GM23338 (cell line): ENCODE data around the gene SLC5A2. TPM values are rescaled to one million over a fixed set of nuclear protein-coding genes. Genes with fewer than 3 reads are reported as not detected.

Source experiments
- ATAC-seq: fragments of 200-7000 bp; cut with Tn5 transposase; 3 replicates; pipeline ENCODE4 v1.9.1; 2020
- DNase-seq: peaks from one replicate; pipeline ENCODE4 v3.0.0-alpha.2; 2015; ENCODE audit warnings: low spot score
- H2AFZ ChIP-seq: fragments of 200-600 bp; sonication (generic); 2 replicates; pipeline ENCODE4 v1.8.0; 2016; ENCODE audit warnings: antibody characterized with exemption, mild to moderate bottlenecking, moderate library complexity
- H3F3A ChIP-seq: fragments of 200-600 bp; sonication (generic); replicated peaks from 2 replicates; pipeline ENCODE4 v1.8.0; 2017; ENCODE audit warnings: antibody characterized with exemption, mixed run types, low read depth
- H3K27ac ChIP-seq: fragments of 200-600 bp; sonication (generic); 2 replicates; pipeline ENCODE4 v1.6.1; 2016; ENCODE audit warnings: low read depth
- H3K27me3 ChIP-seq: fragments of 200-600 bp; sonication (generic); 2 replicates; pipeline ENCODE4 v1.8.0; 2016; ENCODE audit warnings: mild to moderate bottlenecking, mixed run types, moderate library complexity; ENCODE audit not compliant: insufficient read depth
- H3K36me3 ChIP-seq: fragments of 200-600 bp; sonication (generic); 2 replicates; pipeline ENCODE4 v1.8.0; 2016; ENCODE audit warnings: mild to moderate bottlenecking; ENCODE audit not compliant: insufficient read depth
- H3K4me1 ChIP-seq: fragments of 200-600 bp; sonication (generic); 2 replicates; pipeline ENCODE4 v1.8.0; 2016; ENCODE audit warnings: mild to moderate bottlenecking, moderate library complexity; ENCODE audit not compliant: insufficient read depth
- H3K4me2 ChIP-seq: fragments of 200-600 bp; sonication (generic); 2 replicates; pipeline ENCODE4 v1.7.1; 2017; ENCODE audit warnings: mixed run types
- H3K4me3 ChIP-seq: fragments of 200-600 bp; sonication (generic); 2 replicates; pipeline ENCODE4 v1.6.1; 2016; ENCODE audit warnings: mixed run types
- H3K79me2 ChIP-seq: fragments of 200-600 bp; sonication (generic); replicated peaks from 2 replicates; pipeline ENCODE4 v1.8.0; 2017; ENCODE audit warnings: mild to moderate bottlenecking; ENCODE audit not compliant: insufficient read depth
- H3K9me2 ChIP-seq: fragments of 200-600 bp; sonication (generic); 2 replicates; pipeline ENCODE4 v1.8.0; 2017; ENCODE audit not compliant: insufficient read depth
- H4K20me1 ChIP-seq: fragments of 200-600 bp; sonication (generic); replicated peaks from 2 replicates; pipeline ENCODE4 v1.8.0; 2017; ENCODE audit warnings: mild to moderate bottlenecking; ENCODE audit not compliant: insufficient read depth
- H3K27ac Mint-ChIP-seq: 2 replicates; pipeline ENCODE4 v1.8.0; 2020; ENCODE audit warnings: inconsistent platforms, mild to moderate bottlenecking, moderate library complexity, mixed read lengths
- H3K27me3 Mint-ChIP-seq: 3 replicates; pipeline ENCODE4 v1.8.0; 2022; ENCODE audit warnings: low read depth, mild to moderate bottlenecking, moderate library complexity, mixed read lengths, inconsistent platforms; ENCODE audit not compliant: insufficient read depth, poor library complexity
- H3K36me3 Mint-ChIP-seq: 3 replicates; pipeline ENCODE4 v1.8.0; 2021; ENCODE audit warnings: low read depth, mild to moderate bottlenecking, inconsistent platforms, moderate library complexity, mixed read lengths
- H3K4me1 Mint-ChIP-seq: 3 replicates; pipeline ENCODE4 v1.8.0; 2020; ENCODE audit warnings: mild to moderate bottlenecking, inconsistent platforms, mixed read lengths
- H3K4me3 Mint-ChIP-seq: 3 replicates; pipeline ENCODE4 v1.8.0; 2021; ENCODE audit warnings: moderate library complexity, mild to moderate bottlenecking, inconsistent platforms, mixed read lengths
- H3K9me3 Mint-ChIP-seq: 3 replicates; pipeline ENCODE4 v1.8.0; 2020; ENCODE audit warnings: moderate library complexity, mild to moderate bottlenecking, inconsistent platforms, mixed read lengths
- EZH2phosphoT487 ChIP-seq: fragments of 200-600 bp; sonication (generic); IDR thresholded peaks from one replicate; pipeline ENCODE4 v1.8.1; 2018; ENCODE audit warnings: antibody characterized with exemption; ENCODE audit not compliant: unreplicated experiment
- JUNB ChIP-seq: IDR thresholded peaks from one replicate; pipeline ENCODE4 v1.6.1; 2016; ENCODE audit warnings: antibody characterized with exemption; ENCODE audit not compliant: unreplicated experiment
- POLR2AphosphoS5 ChIP-seq: IDR thresholded peaks from 2 replicates; pipeline ENCODE4 v1.6.1; 2016; ENCODE audit warnings: antibody characterized with exemption, low read depth
- ZNF114 ChIP-seq: fragments of 250-450 bp; sonication (Bioruptor Pico); IDR thresholded peaks from 2 replicates; pipeline ENCODE4 v1.5.0; 2020; ENCODE audit warnings: mild to moderate bottlenecking, moderate library complexity
- ZNF331 ChIP-seq: fragments of 250-450 bp; sonication (Bioruptor Pico); IDR thresholded peaks from 2 replicates; pipeline ENCODE4 v1.5.0; 2020; ENCODE audit warnings: low read depth, mild to moderate bottlenecking, moderate library complexity
- polyA plus RNA-seq: library from polyadenylated mRNA; unstranded; fragments of >200 nt; fragmentation: Nextera tagmentation; extraction: Ambion mirVana; gene quantifications from 2 replicates; pipeline ENCODE4 v1.2.1, GENCODE V29; 2016
- total RNA-seq: library from RNA; depleted of rRNA; stranded (reverse); fragments of >200 nt; shearing (Covaris generic); gene quantifications from 2 replicates; pipeline ENCODE4 v1.2.3, GENCODE V29; 2014
- TF ChIP-seq, protein P1 (sequence below): fragments of 250-450 bp; sonication (Bioruptor Pico); IDR thresholded peaks from 2 replicates; pipeline ENCODE4 v1.5.0; 2020; ENCODE audit warnings: mild to moderate bottlenecking, moderate library complexity
- TF ChIP-seq, protein P2 (sequence below): IDR thresholded peaks from one replicate; pipeline ENCODE4 v1.6.1; 2018; ENCODE audit warnings: antibody characterized with exemption; ENCODE audit not compliant: unreplicated experiment
- TF ChIP-seq, protein P3 (sequence below): IDR thresholded peaks from 2 replicates; pipeline ENCODE4 v1.6.1; 2016; ENCODE audit warnings: antibody characterized with exemption

SLC5A2 gene
- total and polyA plus RNA-seq, 2 experiments from 2014 or later: 0.76 to 3.6 TPM

DNA sequence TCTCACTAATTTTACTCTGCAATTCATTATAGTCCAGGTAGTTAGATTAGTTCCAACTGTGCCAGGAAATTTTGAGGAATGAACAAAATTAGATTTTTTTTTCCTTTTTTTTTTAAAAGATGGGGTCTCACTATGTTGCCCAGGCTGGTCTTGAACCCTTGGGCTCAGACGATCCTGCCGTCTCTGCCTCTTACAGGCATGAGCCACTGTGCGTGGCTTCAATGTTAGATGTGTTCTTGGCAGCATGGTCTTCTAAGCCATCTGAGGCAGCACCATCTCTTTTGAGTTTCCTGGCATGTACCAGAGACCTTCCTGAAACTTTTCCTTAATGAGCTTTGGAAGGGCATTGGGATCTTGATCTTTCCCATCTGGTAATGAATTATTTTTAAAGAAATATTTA lies 42.2 kb downstream of the SLC5A2 start (continued):
- TF ChIP-seq, protein P1, sequence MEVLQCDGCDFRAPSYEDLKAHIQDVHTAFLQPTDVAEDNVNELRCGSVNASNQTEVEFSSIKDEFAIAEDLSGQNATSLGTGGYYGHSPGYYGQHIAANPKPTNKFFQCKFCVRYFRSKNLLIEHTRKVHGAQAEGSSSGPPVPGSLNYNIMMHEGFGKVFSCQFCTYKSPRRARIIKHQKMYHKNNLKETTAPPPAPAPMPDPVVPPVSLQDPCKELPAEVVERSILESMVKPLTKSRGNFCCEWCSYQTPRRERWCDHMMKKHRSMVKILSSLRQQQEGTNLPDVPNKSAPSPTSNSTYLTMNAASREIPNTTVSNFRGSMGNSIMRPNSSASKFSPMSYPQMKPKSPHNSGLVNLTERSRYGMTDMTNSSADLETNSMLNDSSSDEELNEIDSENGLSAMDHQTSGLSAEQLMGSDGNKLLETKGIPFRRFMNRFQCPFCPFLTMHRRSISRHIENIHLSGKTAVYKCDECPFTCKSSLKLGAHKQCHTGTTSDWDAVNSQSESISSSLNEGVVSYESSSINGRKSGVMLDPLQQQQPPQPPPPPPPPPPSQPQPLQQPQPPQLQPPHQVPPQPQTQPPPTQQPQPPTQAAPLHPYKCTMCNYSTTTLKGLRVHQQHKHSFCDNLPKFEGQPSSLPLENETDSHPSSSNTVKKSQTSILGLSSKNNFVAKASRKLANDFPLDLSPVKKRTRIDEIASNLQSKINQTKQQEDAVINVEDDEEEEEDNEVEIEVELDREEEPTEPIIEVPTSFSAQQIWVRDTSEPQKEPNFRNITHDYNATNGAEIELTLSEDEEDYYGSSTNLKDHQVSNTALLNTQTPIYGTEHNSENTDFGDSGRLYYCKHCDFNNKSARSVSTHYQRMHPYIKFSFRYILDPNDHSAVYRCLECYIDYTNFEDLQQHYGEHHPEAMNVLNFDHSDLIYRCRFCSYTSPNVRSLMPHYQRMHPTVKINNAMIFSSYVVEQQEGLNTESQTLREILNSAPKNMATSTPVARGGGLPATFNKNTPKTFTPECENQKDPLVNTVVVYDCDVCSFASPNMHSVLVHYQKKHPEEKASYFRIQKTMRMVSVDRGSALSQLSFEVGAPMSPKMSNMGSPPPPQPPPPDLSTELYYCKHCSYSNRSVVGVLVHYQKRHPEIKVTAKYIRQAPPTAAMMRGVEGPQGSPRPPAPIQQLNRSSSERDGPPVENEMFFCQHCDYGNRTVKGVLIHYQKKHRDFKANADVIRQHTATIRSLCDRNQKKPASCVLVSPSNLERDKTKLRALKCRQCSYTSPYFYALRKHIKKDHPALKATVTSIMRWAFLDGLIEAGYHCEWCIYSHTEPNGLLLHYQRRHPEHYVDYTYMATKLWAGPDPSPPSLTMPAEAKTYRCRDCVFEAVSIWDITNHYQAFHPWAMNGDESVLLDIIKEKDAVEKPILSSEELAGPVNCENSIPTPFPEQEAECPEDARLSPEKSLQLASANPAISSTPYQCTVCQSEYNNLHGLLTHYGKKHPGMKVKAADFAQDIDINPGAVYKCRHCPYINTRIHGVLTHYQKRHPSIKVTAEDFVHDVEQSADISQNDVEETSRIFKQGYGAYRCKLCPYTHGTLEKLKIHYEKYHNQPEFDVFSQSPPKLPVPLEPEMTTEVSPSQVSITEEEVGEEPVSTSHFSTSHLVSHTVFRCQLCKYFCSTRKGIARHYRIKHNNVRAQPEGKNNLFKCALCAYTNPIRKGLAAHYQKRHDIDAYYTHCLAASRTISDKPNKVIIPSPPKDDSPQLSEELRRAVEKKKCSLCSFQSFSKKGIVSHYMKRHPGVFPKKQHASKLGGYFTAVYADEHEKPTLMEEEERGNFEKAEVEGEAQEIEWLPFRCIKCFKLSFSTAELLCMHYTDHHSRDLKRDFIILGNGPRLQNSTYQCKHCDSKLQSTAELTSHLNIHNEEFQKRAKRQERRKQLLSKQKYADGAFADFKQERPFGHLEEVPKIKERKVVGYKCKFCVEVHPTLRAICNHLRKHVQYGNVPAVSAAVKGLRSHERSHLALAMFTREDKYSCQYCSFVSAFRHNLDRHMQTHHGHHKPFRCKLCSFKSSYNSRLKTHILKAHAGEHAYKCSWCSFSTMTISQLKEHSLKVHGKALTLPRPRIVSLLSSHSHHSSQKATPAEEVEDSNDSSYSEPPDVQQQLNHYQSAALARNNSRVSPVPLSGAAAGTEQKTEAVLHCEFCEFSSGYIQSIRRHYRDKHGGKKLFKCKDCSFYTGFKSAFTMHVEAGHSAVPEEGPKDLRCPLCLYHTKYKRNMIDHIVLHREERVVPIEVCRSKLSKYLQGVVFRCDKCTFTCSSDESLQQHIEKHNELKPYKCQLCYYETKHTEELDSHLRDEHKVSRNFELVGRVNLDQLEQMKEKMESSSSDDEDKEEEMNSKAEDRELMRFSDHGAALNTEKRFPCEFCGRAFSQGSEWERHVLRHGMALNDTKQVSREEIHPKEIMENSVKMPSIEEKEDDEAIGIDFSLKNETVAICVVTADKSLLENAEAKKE: no peak
- TF ChIP-seq EZH2phosphoT487: no peak
- TF ChIP-seq, protein P2, sequence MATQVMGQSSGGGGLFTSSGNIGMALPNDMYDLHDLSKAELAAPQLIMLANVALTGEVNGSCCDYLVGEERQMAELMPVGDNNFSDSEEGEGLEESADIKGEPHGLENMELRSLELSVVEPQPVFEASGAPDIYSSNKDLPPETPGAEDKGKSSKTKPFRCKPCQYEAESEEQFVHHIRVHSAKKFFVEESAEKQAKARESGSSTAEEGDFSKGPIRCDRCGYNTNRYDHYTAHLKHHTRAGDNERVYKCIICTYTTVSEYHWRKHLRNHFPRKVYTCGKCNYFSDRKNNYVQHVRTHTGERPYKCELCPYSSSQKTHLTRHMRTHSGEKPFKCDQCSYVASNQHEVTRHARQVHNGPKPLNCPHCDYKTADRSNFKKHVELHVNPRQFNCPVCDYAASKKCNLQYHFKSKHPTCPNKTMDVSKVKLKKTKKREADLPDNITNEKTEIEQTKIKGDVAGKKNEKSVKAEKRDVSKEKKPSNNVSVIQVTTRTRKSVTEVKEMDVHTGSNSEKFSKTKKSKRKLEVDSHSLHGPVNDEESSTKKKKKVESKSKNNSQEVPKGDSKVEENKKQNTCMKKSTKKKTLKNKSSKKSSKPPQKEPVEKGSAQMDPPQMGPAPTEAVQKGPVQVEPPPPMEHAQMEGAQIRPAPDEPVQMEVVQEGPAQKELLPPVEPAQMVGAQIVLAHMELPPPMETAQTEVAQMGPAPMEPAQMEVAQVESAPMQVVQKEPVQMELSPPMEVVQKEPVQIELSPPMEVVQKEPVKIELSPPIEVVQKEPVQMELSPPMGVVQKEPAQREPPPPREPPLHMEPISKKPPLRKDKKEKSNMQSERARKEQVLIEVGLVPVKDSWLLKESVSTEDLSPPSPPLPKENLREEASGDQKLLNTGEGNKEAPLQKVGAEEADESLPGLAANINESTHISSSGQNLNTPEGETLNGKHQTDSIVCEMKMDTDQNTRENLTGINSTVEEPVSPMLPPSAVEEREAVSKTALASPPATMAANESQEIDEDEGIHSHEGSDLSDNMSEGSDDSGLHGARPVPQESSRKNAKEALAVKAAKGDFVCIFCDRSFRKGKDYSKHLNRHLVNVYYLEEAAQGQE: no peak
- no peak for TF ChIP-seq JUNB

GRCh38 chr16:31527734-31528274 lies 44.9 kb downstream of the SLC5A2 start, which contains the start of gene AHSP:
Gene AHSP, plus strand, starts transcription at chr16:31527900. Its CDS starts 240 bp downstream, at chr16:31528140.
- Histone ChIP-seq H3K4me3 (peak within 1 kb of the TSS; percentile 76), H4K20me1 (no peaks in the 10 kb centered on the region), H3K27ac (no peak within 1 kb of the TSS), H3K79me2 (no peaks in the 10 kb centered on the region), H3K27me3 (peaks cover 66% of the 10 kb centered on the region), H3K36me3 (no peaks in the 10 kb centered on the region), H3K4me1 (peaks cover 18% of the 10 kb centered on the region), H3F3A (peaks cover 3% of the 10 kb centered on the region; the same call in 1 of the 2 replicates), H2AFZ (peak within 1 kb of the TSS; percentile 97), H3K4me2 (peak within 1 kb of the TSS; percentile 85), H3K9me2 (no peaks in the 10 kb centered on the region)
- H3K4me3 Mint-ChIP-seq: peak within 1 kb of the TSS; percentile 83
- ATAC-seq: peak; percentile 7; the same call in 2 of the 3 replicates
- H3K4me1 Mint-ChIP-seq: peaks cover 28% of the 10 kb centered on the region
- H3K9me3 Mint-ChIP-seq: no peaks in the 10 kb centered on the region; the same call in 1 of the 3 replicates
- no peaks in the 10 kb centered on the region for H3K36me3 Mint-ChIP-seq
- H3K27ac Mint-ChIP-seq: no peak within 1 kb of the TSS
- H3K27me3 Mint-ChIP-seq: peaks cover 32% of the 10 kb centered on the region
- DNase-seq: peak; percentile 52
- TF ChIP-seq ZNF331 (CRISPR knock-in tag) (no peak), JUNB (no peak), ZNF114 (no peak), POLR2AphosphoS5 (no peak)
- TF ChIP-seq, protein P3, sequence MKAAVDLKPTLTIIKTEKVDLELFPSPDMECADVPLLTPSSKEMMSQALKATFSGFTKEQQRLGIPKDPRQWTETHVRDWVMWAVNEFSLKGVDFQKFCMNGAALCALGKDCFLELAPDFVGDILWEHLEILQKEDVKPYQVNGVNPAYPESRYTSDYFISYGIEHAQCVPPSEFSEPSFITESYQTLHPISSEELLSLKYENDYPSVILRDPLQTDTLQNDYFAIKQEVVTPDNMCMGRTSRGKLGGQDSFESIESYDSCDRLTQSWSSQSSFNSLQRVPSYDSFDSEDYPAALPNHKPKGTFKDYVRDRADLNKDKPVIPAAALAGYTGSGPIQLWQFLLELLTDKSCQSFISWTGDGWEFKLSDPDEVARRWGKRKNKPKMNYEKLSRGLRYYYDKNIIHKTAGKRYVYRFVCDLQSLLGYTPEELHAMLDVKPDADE: no peak
- TF ChIP-seq, protein P2: no peak
